Suprapubic skin (tissue), 4 donors: ENCODE results near the gene BCAS1. TPM values are rescaled to one million over a fixed set of nuclear protein-coding genes. Genes with fewer than 3 reads are reported as not detected.

Experiments
- DNase-seq, 2 donors: peaks; one replicate each; pipeline ENCODE4 v3.0.0-alpha.2; 2019; ENCODE audit warnings: low spot score in 2 of 2
- H3K27ac ChIP-seq: fragments of 200-600 bp; sonication (generic); one replicate; pipeline ENCODE4 v1.5.1; 2019
- H3K27me3 ChIP-seq: fragments of 200-600 bp; sonication (generic); one replicate; pipeline ENCODE4 v1.5.1; 2019
- H3K36me3 ChIP-seq: fragments of 200-600 bp; sonication (generic); one replicate; pipeline ENCODE4 v1.5.1; 2019
- H3K4me1 ChIP-seq: fragments of 200-600 bp; sonication (generic); one replicate; pipeline ENCODE4 v1.5.1; 2019
- H3K4me3 ChIP-seq: fragments of 200-600 bp; sonication (generic); one replicate; pipeline ENCODE4 v1.5.1; 2019; ENCODE audit warnings: mild to moderate bottlenecking
- H3K9me3 ChIP-seq: fragments of 200-600 bp; sonication (generic); one replicate; pipeline ENCODE4 v1.5.1; 2019
- EP300 ChIP-seq: sonication (generic); formaldehyde crosslinking; IDR thresholded peaks from one replicate; pipeline ENCODE4 v1.6.1; 2017; ENCODE audit warnings: antibody characterized with exemption
- POLR2A ChIP-seq, 2 donors: fragments of 450-650 bp; IDR thresholded peaks; one replicate each; pipeline ENCODE4 v1.6.1; 2017; ENCODE audit warnings: antibody characterized with exemption in 2 of 2, mild to moderate bottlenecking in 2 of 2, moderate library complexity in 2 of 2
- POLR2AphosphoS5 ChIP-seq, 3 donors: sonication (generic); formaldehyde crosslinking; IDR thresholded peaks; one replicate each; pipeline ENCODE4 v1.6.1; 2017; ENCODE audit warnings: antibody characterized with exemption in 3 of 3
- WGBS: methylation state at CpG from one replicate; pipeline ENCODE4 v1.1.5; 2018; 5-methylcytosine and 5-hydroxymethylcytosine counted together
- total RNA-seq, 4 donors: library from RNA; depleted of rRNA; stranded (reverse); fragments of >200 nt; gene quantifications; one replicate each; pipeline ENCODE4 v1.1.0, GENCODE V29; 2016
- TF ChIP-seq, protein P1 (sequence below), 2 donors: fragments of 200-600 bp in 1 of 2; fragments of 450-650 bp in 1 of 2; sonication (generic) in 1 of 2; IDR thresholded peaks; one replicate each; pipeline ENCODE4 v1.5.1; 2016 to 2019; ENCODE audit warnings: antibody characterized with exemption in 2 of 2, mild to moderate bottlenecking in 1 of 2, moderate library complexity in 1 of 2

The BCAS1 gene
- total RNA-seq, 4 donors from 2014 or later = 1.7 to 3.4 (median 2.1) TPM

DNA sequence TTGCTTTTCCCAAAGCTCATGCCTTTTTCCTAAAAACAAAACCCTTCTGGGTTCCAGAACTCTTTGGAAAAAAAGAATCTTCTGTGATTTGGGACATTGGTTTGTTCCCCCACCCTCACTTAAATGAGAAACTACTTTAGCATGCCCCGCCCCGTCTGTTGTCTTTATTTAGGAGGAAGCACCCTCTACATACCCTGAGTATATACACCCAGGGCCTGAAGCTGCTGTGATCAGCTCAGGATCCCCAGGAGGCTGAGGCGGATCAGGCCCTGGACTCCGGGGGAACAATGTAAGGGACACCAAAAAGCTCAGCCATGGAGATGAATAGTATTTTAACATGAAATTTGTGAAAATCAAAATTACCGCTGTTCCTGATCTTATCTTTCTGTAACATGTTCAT is 1.4 kb downstream of the BCAS1 start:
- no peak for DNase-seq
- Histone ChIP-seq H3K36me3 (no peaks in the 10 kb centered on the region), H3K9me3 (no peaks in the 10 kb centered on the region), H3K4me1 (no peaks in the 10 kb centered on the region), H3K27ac (no peak overlapping the region), H3K4me3 (no peak overlapping the region), H3K27me3 (no peaks in the 10 kb centered on the region)
- TF ChIP-seq POLR2AphosphoS5 (IDR thresholded peaks at IDR 0.05) (no peak), POLR2A (IDR thresholded peaks at IDR 0.05) (no peak), EP300 (no peak)
- TF ChIP-seq, protein P1, sequence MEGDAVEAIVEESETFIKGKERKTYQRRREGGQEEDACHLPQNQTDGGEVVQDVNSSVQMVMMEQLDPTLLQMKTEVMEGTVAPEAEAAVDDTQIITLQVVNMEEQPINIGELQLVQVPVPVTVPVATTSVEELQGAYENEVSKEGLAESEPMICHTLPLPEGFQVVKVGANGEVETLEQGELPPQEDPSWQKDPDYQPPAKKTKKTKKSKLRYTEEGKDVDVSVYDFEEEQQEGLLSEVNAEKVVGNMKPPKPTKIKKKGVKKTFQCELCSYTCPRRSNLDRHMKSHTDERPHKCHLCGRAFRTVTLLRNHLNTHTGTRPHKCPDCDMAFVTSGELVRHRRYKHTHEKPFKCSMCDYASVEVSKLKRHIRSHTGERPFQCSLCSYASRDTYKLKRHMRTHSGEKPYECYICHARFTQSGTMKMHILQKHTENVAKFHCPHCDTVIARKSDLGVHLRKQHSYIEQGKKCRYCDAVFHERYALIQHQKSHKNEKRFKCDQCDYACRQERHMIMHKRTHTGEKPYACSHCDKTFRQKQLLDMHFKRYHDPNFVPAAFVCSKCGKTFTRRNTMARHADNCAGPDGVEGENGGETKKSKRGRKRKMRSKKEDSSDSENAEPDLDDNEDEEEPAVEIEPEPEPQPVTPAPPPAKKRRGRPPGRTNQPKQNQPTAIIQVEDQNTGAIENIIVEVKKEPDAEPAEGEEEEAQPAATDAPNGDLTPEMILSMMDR (IDR thresholded peaks at IDR 0.05) = no peak
- WGBS = 93% methylated on average over 5 of the region's 5 CpGs

DNA sequence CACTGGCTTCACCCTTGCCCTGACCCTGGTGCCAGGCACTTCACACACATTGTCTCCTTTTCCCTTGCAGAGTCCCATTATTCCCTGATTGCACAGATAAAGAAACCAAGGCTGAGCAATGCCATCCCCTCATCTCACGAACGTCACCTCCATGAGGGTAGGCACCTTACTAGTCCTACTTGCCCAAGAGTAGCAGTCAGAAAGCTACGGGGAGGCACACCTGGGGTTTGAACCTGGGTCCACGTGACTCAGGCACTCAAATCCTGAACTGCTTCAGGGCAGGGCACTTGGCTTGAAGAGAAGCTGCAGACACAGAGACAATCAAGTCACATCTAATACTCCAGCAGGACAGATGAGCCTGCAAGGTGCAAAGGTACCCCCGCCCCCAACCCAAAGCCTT is 1.9 kb downstream of the BCAS1 start:
- Histone ChIP-seq H3K4me1 (no peaks in the 10 kb centered on the region), H3K4me3 (no peak overlapping the region), H3K9me3 (no peaks in the 10 kb centered on the region), H3K27me3 (no peaks in the 10 kb centered on the region), H3K36me3 (no peaks in the 10 kb centered on the region), H3K27ac (no peak overlapping the region)
- 84% methylated on average over 5 of the region's 5 CpGs for WGBS
- no peak for DNase-seq
- TF ChIP-seq POLR2AphosphoS5 (IDR thresholded peaks at IDR 0.05) = no peak

DNA sequence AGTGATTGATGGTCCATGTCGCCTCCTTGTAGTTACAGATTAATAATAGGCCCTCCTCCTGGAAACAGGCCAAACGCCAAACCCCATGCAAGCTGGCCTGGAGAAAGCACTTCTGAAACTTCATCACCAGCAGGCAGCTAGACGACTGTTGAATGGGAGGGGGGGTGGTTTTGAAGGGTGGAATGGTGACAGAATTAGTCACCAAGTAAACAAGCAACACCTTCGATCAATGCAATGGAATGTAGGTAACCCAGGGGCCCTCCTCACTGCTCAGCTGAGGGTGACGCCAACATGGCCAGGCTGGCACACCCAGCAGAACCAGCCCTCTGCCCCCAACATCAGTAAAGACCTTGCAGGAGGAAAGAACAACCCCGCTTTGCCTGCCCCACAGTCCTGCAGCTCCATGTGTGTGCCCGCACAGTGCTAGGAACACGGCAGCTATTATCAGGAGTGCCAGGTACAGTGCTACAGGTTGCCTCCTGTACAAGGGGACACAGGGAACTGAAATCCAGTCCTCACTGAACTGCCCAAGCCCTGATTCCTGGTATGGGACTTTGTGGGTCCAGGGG is 2.7 kb downstream of the BCAS1 start:
- TF ChIP-seq, protein P1 (IDR thresholded peaks at IDR 0.05) = no peak
- TF ChIP-seq EP300 (no peak), POLR2A (IDR thresholded peaks at IDR 0.05) (no peak), POLR2AphosphoS5 (IDR thresholded peaks at IDR 0.05) (no peak)
- WGBS = 48% methylated on average over 7 of the region's 8 CpGs
- Histone ChIP-seq H3K27ac (no peak overlapping the region), H3K4me1 (peaks cover under 1% of the 10 kb centered on the region), H3K27me3 (no peaks in the 10 kb centered on the region), H3K36me3 (no peaks in the 10 kb centered on the region), H3K4me3 (no peak overlapping the region), H3K9me3 (no peaks in the 10 kb centered on the region)
- DNase-seq = no peak

DNA sequence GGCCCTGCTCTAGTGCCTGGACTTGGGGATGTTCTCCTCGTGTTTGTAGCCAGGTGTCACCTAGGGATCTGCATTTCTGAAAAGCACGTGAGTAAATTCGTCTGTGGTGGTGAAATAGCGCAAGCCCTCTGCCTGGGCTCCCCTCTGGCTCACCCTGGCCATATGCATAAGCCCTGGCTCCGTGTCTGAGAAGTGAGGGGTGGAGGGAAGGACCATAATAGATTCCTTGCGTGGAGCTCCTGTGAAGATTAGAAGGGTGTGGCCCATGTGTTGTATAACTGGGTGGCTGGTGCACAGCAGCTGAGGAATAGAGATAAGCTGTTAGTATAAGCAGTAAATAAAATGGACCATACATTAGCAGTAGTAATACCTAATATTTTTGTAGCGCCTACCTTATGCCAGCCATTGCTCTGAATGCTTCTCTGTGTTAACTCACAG is 4.8 kb downstream of the BCAS1 start:
- WGBS = 61% methylated on average over 7 of the region's 7 CpGs
- H3K27me3 ChIP-seq = no peaks in the 10 kb centered on the region
- no peaks in the 10 kb centered on the region for H3K9me3 ChIP-seq
- no peak for TF ChIP-seq POLR2AphosphoS5 (IDR thresholded peaks at IDR 0.05)
- TF ChIP-seq, protein P1 (IDR thresholded peaks at IDR 0.05) = no peak
- TF ChIP-seq EP300 = no peak
- TF ChIP-seq POLR2A (IDR thresholded peaks at IDR 0.05) = no peak
- peaks cover 18% of the 10 kb centered on the region for H3K4me1 ChIP-seq
- no peaks in the 10 kb centered on the region for H3K36me3 ChIP-seq
- no peak overlapping the region for H3K27ac ChIP-seq
- H3K4me3 ChIP-seq = no peak overlapping the region
- DNase-seq = no peak

DNA sequence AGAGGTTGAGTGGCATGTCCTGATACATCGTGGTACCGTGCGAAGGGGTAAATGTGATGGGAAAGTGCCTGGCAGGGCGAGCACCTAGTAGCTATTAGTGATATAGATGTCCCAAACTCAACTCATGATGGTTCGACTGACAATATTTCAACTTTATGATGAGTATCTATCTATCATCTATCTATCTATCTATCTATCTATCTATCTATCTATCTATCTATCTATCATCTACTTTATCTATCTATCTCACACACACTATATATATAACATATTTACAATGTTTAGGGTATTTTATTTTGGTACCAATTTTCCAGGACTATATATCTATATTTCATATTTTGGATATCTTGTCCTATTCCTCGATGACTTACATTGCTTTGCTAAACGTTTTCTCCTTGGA is 5.5 kb downstream of the BCAS1 start:
- no peak for DNase-seq
- TF ChIP-seq POLR2AphosphoS5 (IDR thresholded peaks at IDR 0.05) = no peak
- no peak for TF ChIP-seq EP300
- TF ChIP-seq, protein P1 (IDR thresholded peaks at IDR 0.05) = no peak
- TF ChIP-seq POLR2A (IDR thresholded peaks at IDR 0.05) = no peak
- H3K4me3 ChIP-seq = no peak overlapping the region
- H3K4me1 ChIP-seq = peaks cover 18% of the 10 kb centered on the region
- 89% methylated on average over 7 of the region's 7 CpGs for WGBS
- H3K9me3 ChIP-seq = no peaks in the 10 kb centered on the region
- H3K27ac ChIP-seq = no peak overlapping the region
- H3K27me3 ChIP-seq = no peaks in the 10 kb centered on the region
- H3K36me3 ChIP-seq = no peaks in the 10 kb centered on the region
